Fibroblast of lung (primary cell): ENCODE data around the gene LPCAT1.

Source experiments
- EZH2 ChIP-seq: IDR thresholded peaks from 2 replicates; pipeline ENCODE4 v1.5.1; 2012; ENCODE audit warnings: low read length, control low read depth, mild to moderate bottlenecking; ENCODE audit errors: missing control alignments
- TF ChIP-seq, protein P1 (sequence below), 2 donors: IDR thresholded peaks in 1 of 2; conservative IDR thresholded peaks in 1 of 2; 1 replicate in 1 of 2; 2 replicates in 1 of 2; pipeline ENCODE4 v1.5.1; 2011 to 2012; ENCODE audit warnings: low read length in 2 of 2, control low read depth in 1 of 2, inconsistent platforms in 1 of 2, low read depth in 1 of 2, mild to moderate bottlenecking in 1 of 2

DNA sequence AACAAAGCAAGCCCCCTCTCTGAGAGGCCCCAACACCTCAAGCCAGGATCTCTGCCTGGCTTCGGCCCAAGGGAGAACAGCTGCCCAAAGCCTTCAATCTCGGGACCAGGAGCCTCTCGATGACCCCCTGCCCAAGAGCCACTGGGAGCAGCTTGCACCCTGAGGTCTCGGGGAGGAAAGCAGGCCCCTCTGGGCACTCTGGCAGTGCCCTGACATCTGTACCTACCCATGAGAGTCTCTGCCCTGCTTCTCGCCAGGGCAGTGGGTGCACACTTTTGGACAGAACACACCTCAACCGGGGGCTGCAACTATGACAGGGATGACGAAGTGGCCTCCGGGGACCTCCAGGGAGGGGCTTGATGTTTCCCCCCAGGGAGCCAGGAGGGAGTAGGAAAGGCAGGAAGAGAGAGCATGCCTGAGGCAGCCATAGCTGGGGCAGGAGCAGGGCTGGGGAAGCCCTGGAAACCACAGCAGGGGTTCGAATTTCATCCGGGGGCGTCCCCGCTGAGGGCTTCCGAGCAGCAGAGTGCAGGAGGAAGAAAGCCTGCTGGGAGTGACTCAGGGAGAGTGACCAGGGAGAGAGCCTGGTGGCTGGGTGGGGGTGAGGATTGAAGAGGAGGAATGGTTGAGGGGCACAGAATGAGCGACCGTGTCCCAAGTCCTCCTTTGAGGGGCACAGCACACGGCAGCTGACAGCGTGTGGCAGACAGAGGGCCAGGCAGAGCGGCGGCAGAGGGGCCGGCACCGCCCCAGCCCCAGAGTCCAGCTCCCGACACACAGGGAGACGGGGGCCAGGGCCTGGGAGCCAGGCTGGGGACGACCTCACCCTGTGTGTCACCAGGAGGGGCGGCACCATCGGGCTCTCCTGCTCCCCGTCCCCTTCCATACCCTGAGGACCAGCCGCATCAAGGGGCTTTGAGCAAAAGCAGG, 1.8 kb downstream of the LPCAT1 start:
- TF ChIP-seq, protein P1, sequence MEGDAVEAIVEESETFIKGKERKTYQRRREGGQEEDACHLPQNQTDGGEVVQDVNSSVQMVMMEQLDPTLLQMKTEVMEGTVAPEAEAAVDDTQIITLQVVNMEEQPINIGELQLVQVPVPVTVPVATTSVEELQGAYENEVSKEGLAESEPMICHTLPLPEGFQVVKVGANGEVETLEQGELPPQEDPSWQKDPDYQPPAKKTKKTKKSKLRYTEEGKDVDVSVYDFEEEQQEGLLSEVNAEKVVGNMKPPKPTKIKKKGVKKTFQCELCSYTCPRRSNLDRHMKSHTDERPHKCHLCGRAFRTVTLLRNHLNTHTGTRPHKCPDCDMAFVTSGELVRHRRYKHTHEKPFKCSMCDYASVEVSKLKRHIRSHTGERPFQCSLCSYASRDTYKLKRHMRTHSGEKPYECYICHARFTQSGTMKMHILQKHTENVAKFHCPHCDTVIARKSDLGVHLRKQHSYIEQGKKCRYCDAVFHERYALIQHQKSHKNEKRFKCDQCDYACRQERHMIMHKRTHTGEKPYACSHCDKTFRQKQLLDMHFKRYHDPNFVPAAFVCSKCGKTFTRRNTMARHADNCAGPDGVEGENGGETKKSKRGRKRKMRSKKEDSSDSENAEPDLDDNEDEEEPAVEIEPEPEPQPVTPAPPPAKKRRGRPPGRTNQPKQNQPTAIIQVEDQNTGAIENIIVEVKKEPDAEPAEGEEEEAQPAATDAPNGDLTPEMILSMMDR (conservative IDR thresholded peaks at IDR 0.05 in 1 of 2, IDR thresholded peaks at IDR 0.05 in 1 of 2; ENCODE audit: low read depth in 1 of 2, low read length in 2 of 2) = no peak
- no peak for TF ChIP-seq EZH2
